Measurements from ENCODE around the gene ADGRG4. TPM values are rescaled to one million over a fixed set of nuclear protein-coding genes. Genes with fewer than 3 reads are reported as not detected.
"Not testable (repeated sequence)": the region's sequence is repeated elsewhere in the genome, so short reads cannot be mapped to it uniquely, and the experiment has no call there.

ADGRG4 gene
- total RNA-seq, 2 donors from 2014 or later, result not detected

DNA sequence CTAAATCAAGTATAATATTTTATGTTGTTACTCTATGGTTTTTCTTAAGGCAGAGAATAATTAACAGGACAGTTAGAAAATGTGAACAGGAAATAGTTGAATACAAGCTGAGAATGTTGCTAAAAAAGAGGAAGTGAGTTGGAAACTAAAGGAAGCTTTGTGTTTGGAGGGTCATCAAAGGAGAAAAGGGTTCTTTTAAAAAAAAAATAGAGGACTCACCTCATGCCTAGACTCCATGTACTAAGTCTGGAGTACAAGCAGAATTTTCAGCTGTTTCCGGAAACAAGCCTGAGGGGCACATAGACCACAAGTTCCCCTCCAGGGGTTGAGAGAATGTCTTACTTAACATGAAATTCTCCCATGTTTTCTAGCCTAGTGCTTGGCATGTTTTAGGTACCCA is 29.5 kb upstream of the ADGRG4 start:
- H3K27ac Mint-ChIP-seq, result no peak overlapping the region
- no peaks in the 10 kb centered on the region for H3K36me3 Mint-ChIP-seq
- ATAC-seq (no peak), DNase-seq (ENCODE audit: low spot score) (no peak)
- no peak overlapping the region for H3K4me3 Mint-ChIP-seq
- H3K9me3 Mint-ChIP-seq, result no peaks in the 10 kb centered on the region
- H3K4me1 Mint-ChIP-seq (ENCODE audit: low read depth in 2 of 2), result peaks cover 0 to 3% of the 10 kb centered on the region in 2 donors
- peaks cover 0 to 13% of the 10 kb centered on the region in 2 donors for H3K27me3 Mint-ChIP-seq

DNA sequence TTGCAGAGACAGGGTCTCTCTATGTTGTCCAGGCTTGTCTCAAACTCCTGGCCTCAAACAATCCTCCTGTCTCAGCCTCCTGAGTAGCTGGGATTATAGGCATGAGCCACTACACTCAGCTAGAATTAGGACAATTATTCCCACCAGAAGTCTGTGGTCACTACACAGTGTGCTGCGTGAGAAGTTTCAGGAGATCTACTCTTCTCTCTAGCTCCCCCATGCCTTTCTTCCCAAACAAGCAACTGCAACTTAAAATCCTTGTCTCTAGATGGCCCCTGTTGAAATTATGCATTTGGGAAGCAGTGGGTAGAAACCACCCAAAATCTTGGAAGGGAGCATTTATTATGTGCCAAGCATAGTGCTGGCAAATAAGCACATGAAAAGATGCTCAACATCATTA is 28.4 kb upstream of the ADGRG4 start:
- H3K27ac Mint-ChIP-seq, result no peak overlapping the region
- H3K4me3 Mint-ChIP-seq, result no peak overlapping the region
- DNase-seq (ENCODE audit: low spot score) (no peak), ATAC-seq (no peak)
- no peaks in the 10 kb centered on the region for H3K36me3 Mint-ChIP-seq
- H3K4me1 Mint-ChIP-seq (ENCODE audit: low read depth in 2 of 2), result peaks cover 0 to 3% of the 10 kb centered on the region in 2 donors
- H3K9me3 Mint-ChIP-seq, result no peaks in the 10 kb centered on the region
- peaks cover 0 to 18% of the 10 kb centered on the region in 2 donors for H3K27me3 Mint-ChIP-seq

DNA sequence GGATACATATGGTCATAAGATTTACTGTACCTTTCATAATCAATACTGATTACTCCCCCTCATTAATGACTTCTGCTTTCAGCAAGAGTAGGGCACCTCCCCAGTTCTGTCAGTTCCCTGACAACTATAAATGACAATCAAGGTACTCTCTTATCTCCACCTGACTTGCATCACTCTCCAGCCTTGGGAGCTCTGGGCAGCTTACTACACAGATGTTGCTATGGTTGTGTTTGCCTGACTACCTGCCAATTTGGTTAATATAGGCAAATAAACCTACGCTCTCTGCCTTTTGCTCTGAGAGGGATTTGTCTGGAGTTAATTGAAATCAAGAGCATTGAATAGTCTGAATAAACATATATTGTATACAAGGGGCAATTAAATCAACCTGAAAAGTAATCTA is 26.8 kb upstream of the ADGRG4 start:
- no peaks in the 10 kb centered on the region for H3K36me3 Mint-ChIP-seq
- H3K27me3 Mint-ChIP-seq, result peaks cover 0 to 22% of the 10 kb centered on the region in 2 donors
- no peak overlapping the region for H3K4me3 Mint-ChIP-seq
- peaks cover 0 to 3% of the 10 kb centered on the region in 2 donors for H3K4me1 Mint-ChIP-seq (ENCODE audit: low read depth in 2 of 2)
- DNase-seq (ENCODE audit: low spot score) (no peak), ATAC-seq (no peak)
- H3K9me3 Mint-ChIP-seq, result no peaks in the 10 kb centered on the region
- H3K27ac Mint-ChIP-seq, result no peak overlapping the region

DNA sequence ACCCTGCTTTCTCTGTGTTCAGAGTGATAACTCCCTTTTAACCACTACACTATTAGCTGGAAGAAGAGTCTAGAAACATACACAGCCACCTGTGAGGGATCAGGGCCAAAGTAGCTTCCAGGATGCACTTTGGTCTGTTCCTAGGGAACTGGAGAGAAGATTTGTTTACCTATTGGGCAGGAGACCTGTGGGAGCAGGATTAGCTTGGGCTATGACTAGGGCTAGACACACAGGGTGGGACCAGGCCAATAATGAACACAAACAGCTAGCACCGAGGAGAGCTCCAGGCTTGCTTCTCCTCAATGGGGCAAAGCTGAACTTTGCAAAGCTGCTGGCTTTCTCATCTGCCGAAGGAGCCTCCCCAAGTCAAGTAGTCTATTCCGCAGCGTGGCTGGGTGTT is 25.2 kb upstream of the ADGRG4 start:
- Mint-ChIP-seq H3K4me1 (ENCODE audit: low read depth in 2 of 2) (peaks cover 0 to 3% of the 10 kb centered on the region in 2 donors), H3K36me3 (no peaks in the 10 kb centered on the region), H3K4me3 (no peak overlapping the region), H3K27me3 (peaks cover 0 to 22% of the 10 kb centered on the region in 2 donors), H3K9me3 (no peaks in the 10 kb centered on the region), H3K27ac (no peak overlapping the region)
- DNase-seq (ENCODE audit: low spot score) (no peak), ATAC-seq (no peak)

DNA sequence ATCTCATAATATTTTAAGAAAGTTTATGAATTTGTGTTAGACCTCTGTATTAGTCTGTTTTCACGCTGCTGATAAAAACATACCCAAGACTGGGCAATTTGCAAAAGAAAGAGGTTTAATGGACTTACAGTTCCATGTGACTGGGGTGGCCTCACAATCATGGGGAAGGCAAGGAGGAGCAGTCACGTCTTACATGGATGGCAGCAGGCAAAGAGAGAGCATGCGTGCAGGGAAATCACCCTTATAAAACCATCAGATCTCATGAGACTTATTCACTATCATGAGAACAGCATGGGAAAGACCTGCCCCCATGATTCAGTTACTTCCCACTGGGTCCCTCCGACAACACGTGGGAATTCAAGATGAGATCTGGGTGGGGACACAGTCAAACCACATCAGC is 14.4 kb upstream of the ADGRG4 start:
- DNase-seq (ENCODE audit: low spot score); H3K9me3 Mint-ChIP-seq; H3K27ac Mint-ChIP-seq; H3K4me3 Mint-ChIP-seq; H3K4me1 Mint-ChIP-seq (ENCODE audit: low read depth in 2 of 2); H3K36me3 Mint-ChIP-seq; ATAC-seq: not testable (repeated sequence)
- H3K27me3 Mint-ChIP-seq, result peaks cover 0 to 12% of the 10 kb centered on the region in 2 donors

DNA sequence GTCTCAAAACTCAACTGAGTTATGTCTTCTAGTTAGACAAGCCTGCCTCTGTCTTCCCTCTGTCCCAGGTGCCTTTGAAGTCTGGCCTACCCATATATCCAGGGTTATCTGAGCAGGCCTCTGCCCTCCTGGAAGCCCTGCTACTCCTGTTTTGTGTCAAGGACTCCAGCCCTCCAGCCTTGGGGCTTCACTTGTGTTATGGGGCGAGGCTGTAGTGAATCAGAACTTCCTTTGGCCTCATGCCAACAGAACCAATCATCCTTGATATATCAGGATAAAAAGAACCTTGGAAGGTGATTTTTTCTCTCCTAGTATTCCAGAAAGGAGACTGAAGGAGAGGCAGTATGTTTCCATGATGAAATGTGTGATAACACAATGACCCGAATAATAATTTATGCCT is 8.9 kb upstream of the ADGRG4 start:
- Mint-ChIP-seq H3K4me1 (ENCODE audit: low read depth in 2 of 2) (no peaks in the 10 kb centered on the region), H3K4me3 (no peak overlapping the region), H3K9me3 (no peaks in the 10 kb centered on the region), H3K36me3 (no peaks in the 10 kb centered on the region), H3K27me3 (peaks cover 0 to 16% of the 10 kb centered on the region in 2 donors), H3K27ac (no peak overlapping the region)
- DNase-seq (ENCODE audit: low spot score) (no peak), ATAC-seq (no peak)

DNA sequence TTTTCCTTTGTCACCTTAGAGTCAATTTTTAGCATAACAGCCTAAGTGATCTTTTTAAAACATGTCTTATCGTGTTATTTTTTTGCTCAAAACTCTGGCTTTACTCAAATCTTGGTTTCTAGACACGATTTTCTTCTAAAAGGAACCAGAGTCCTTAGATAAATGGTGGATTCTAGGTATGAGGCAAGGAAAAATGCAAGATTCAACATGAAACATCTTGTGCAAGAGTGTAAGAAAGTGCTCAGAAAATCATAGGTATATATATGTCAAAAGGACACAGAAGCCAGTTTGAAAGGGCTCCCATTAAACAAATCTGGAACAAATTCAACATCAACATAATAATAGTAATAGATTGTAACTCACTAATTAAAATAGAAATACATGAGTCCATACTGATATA is 8.1 kb upstream of the ADGRG4 start:
- Mint-ChIP-seq H3K9me3 (no peaks in the 10 kb centered on the region), H3K4me3 (no peak overlapping the region), H3K36me3 (no peaks in the 10 kb centered on the region), H3K4me1 (ENCODE audit: low read depth in 2 of 2) (no peaks in the 10 kb centered on the region), H3K27ac (no peak overlapping the region), H3K27me3 (peaks cover 0 to 13% of the 10 kb centered on the region in 2 donors)
- DNase-seq (ENCODE audit: low spot score) (no peak), ATAC-seq (no peak)

DNA sequence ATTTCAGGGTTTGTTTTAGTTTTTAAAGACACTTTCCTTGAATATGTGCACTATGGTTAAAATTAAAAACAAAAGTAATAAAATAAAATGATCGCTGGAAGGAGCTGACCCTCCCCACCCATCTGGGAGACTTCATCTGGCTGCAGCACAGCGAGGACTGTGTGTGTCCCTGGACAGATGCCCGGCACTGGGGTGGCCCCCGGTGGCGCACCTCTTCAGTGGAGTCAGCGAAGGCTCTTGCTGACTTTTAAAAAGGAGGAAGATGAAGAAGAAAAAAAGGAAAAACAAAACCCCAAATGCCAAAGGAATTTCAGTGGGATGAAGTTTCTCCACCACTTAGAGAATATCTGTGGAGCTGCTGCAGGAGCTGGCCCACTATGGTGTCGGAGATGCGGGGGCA is 5.4 kb upstream of the ADGRG4 start:
- peaks cover 0 to 15% of the 10 kb centered on the region in 2 donors for H3K27me3 Mint-ChIP-seq

DNA sequence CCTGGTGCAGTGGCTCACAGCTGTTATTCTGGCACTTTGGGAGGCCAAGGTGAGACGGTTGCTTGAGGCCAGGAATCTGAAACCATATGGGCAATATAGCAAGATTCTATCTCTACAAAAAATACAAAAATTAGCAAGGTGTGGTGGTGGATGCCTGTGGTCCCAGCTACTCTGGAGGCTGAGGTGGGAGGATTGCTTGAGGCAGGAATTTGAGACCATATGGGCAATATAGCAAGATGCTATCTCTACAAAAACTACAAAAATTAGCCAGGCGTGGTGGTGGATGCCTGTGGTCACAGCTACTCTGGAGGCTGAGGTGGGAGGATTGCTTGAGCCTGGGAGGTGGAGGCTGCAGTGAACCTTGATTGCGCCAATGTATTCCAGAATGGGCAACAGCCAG is 2.3 kb downstream of the ADGRG4 start:
- Mint-ChIP-seq H3K36me3 (no peaks in the 10 kb centered on the region), H3K27ac (no peak overlapping the region), H3K27me3 (peaks cover 14 to 24% of the 10 kb centered on the region in 2 donors), H3K9me3 (no peaks in the 10 kb centered on the region), H3K4me1 (ENCODE audit: low read depth in 2 of 2) (no peaks in the 10 kb centered on the region), H3K4me3 (no peak overlapping the region)
- no peak for DNase-seq (ENCODE audit: low spot score)
- no peak for ATAC-seq

More for the DNA sequence above, 5.4 kb upstream of the ADGRG4 start:
- Mint-ChIP-seq H3K4me3 (no peak overlapping the region), H3K9me3 (no peaks in the 10 kb centered on the region), H3K27ac (no peak overlapping the region), H3K36me3 (no peaks in the 10 kb centered on the region), H3K4me1 (ENCODE audit: low read depth in 2 of 2) (no peaks in the 10 kb centered on the region)
- DNase-seq (ENCODE audit: low spot score) (no peak), ATAC-seq (no peak)

DNA sequence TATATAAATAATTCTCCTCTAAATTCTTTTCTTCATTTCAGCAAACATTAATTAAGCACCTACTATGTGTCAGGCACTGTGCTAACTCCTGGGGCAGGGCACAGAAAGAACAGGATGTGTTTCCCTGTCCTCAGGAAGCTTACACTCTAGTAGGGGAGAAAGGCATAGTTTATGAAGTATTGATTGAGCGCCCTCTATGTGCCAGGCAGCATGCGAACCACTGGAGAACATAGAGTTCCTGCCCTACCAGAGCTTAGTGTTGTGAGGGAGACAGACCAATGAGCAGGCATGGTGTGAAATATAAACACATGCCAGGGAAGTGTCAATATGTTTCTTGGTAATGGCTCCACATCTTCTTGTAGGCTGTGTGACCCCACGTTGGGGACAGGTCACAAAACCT is 3.7 kb downstream of the ADGRG4 start:
- H3K9me3 Mint-ChIP-seq, result no peaks in the 10 kb centered on the region
- H3K36me3 Mint-ChIP-seq, result no peaks in the 10 kb centered on the region
- ATAC-seq, result no peak
- no peak for DNase-seq (ENCODE audit: low spot score)
- H3K27ac Mint-ChIP-seq, result no peak overlapping the region
- H3K4me3 Mint-ChIP-seq, result no peak overlapping the region
- H3K27me3 Mint-ChIP-seq, result peaks cover 14 to 23% of the 10 kb centered on the region in 2 donors
- H3K4me1 Mint-ChIP-seq (ENCODE audit: low read depth in 2 of 2), result no peaks in the 10 kb centered on the region

DNA sequence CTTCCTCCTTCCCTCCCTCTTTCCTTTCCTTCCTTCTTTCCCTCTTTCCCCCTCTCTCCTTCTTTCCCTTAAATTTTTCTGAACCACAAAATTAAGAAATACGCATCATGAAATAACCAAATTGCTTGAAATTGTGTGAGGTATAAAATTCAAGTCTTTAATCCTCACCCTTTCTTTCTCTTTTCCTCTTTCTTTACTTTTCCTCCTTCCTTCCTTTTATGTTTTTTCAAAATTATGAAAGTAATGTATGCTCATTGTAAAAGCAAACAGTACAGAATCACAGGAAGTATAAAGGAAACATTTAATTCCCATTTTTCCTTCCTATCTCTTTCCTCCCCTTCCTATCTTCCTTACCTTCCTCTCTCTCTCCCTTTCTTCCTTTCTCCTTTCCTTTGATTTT is 5.4 kb downstream of the ADGRG4 start:
- H3K27ac Mint-ChIP-seq, result no peak overlapping the region
- H3K9me3 Mint-ChIP-seq, result no peaks in the 10 kb centered on the region
- H3K4me3 Mint-ChIP-seq, result no peak overlapping the region
- no peak for DNase-seq (ENCODE audit: low spot score)
- no peaks in the 10 kb centered on the region for H3K4me1 Mint-ChIP-seq (ENCODE audit: low read depth in 2 of 2)
- ATAC-seq, result no peak
- H3K36me3 Mint-ChIP-seq, result no peaks in the 10 kb centered on the region
- peaks cover 14 to 25% of the 10 kb centered on the region in 2 donors for H3K27me3 Mint-ChIP-seq

DNA sequence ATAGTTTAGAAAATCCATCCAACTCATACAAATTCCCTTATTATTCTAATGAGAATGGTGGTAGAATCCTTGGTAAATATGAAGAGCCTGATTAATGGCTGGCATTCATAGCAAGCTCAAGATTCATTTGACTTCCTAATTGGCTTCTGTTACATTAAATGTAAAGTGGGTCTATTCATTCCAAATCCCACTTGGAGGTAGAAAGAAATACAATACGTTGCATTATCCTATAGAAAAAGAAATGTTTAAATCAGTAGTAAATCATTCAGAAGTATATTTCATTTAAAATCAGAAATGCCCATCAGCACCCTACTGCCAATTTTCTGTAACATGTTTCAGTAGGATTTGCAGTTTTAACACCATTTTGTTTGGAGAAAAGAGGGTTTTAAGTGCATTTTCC is 6.7 kb downstream of the ADGRG4 start:
- DNase-seq (ENCODE audit: low spot score) (no peak), ATAC-seq (no peak)
- Mint-ChIP-seq H3K27ac (no peak overlapping the region), H3K36me3 (no peaks in the 10 kb centered on the region), H3K9me3 (no peaks in the 10 kb centered on the region), H3K27me3 (peaks cover 14 to 18% of the 10 kb centered on the region in 2 donors), H3K4me3 (no peak overlapping the region), H3K4me1 (ENCODE audit: low read depth in 2 of 2) (no peaks in the 10 kb centered on the region)

DNA sequence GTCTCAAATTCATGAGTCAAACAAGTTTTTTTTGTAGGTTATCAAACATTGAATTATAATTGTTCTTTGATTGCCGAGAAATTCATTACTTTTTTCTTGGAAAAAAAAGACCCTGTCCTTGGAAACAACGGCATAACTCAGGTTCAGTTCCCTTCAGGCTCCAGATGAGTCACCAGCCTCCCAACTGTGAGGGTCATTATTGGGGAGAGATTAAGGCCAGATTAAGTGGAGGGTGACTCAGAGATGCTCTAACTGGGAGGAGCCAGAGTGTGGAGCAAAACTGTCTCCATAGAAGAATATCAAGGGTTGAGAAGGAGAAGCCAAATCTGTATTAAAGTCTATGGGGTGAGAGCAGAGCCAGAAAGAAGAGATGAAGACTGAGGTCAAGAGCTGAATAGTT is 9.6 kb downstream of the ADGRG4 start:
- no peaks in the 10 kb centered on the region for H3K9me3 Mint-ChIP-seq

DNA sequence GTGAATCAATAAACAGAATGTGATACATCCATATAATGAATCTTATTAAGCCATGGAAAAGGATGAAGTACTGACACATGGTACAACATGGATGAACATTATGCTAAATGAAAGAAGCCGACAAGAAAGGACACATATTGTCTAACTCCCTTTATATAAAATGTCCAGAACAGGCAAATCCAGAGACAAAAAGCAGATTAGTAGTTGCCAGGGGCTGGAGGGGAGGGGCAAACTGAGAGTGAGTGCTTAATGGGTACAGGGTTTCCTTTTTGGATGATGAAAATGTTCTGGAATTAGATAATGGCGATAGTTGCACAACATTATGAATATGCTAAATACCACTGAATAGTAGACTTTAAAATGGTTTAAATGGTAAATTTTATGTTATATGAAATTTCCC is 17.4 kb downstream of the ADGRG4 start:
- no peak overlapping the region for H3K4me3 Mint-ChIP-seq
- no peak for ATAC-seq
- H3K36me3 Mint-ChIP-seq, result no peaks in the 10 kb centered on the region

More for the DNA sequence above, 9.6 kb downstream of the ADGRG4 start:
- Mint-ChIP-seq H3K27me3 (peaks cover 14 to 17% of the 10 kb centered on the region in 2 donors), H3K27ac (no peak overlapping the region), H3K4me1 (ENCODE audit: low read depth in 2 of 2) (no peaks in the 10 kb centered on the region), H3K36me3 (no peaks in the 10 kb centered on the region), H3K4me3 (no peak overlapping the region)
- DNase-seq (ENCODE audit: low spot score), result no peak
- ATAC-seq, result no peak

DNA sequence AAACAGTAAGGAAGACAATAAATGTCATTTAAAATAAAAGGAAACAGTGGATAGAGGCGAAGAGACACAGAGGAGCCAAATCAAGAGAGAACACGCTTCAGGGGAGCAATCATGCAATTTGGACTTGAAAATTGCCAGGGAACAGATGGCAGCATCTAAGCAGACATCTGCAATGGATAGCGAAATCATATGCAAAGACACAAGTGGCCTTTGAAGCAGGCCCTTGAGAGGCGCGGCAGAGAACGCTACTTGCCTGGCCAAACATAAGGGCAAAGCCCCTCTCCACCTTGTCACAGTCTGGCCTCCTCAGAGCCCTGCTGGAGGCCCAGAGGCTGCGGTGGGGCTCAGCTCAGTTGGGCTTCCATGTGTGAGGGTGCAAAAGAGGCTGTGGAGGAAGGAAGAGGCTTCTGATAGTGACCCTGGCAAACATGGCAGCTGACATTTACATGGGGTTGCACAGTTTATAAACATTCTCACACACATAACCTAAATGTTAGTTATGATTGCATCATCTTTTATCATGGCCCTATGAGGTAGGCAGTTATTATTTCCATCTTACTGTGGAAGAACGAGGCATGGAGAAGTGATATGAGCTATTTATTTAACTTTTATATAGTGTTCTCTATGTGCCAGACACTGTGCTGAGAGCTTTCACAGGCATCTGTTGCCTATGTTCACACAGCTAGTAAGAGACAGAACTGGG is 18.3 kb downstream of the ADGRG4 start:
- Mint-ChIP-seq H3K9me3 (no peaks in the 10 kb centered on the region), H3K4me1 (ENCODE audit: low read depth in 2 of 2) (no peaks in the 10 kb centered on the region), H3K27me3 (peaks cover 0 to 9% of the 10 kb centered on the region in 2 donors), H3K36me3 (no peaks in the 10 kb centered on the region), H3K27ac (no peak overlapping the region), H3K4me3 (no peak overlapping the region)
- DNase-seq (ENCODE audit: low spot score) (no peak), ATAC-seq (no peak)

More for the DNA sequence above, 17.4 kb downstream of the ADGRG4 start:
- Mint-ChIP-seq H3K27me3 (peaks cover 0 to 8% of the 10 kb centered on the region in 2 donors), H3K9me3 (no peaks in the 10 kb centered on the region), H3K4me1 (ENCODE audit: low read depth in 2 of 2) (no peaks in the 10 kb centered on the region), H3K27ac (no peak overlapping the region)
- DNase-seq (ENCODE audit: low spot score), result no peak

All from natural killer cell treated with Interleukin-12 subunit alpha and Interleukin-12 subunit beta and Interleukin-15 and Interleukin-18, amount 100 ng/mL, for 72 hours (primary cell).